Erythroblast (primary cell): ENCODE measurements around the gene SSR2.

ENCODE experiments used
- GATA1 ChIP-seq: IDR thresholded peaks from 2 replicates; pipeline ENCODE4 v1.6.1; 2011; ENCODE audit warnings: low read depth, mild to moderate bottlenecking, control low read depth, low read length, moderate library complexity
- POLR2A ChIP-seq: IDR thresholded peaks from 2 replicates; pipeline ENCODE4 v1.6.1; 2011; ENCODE audit warnings: mild to moderate bottlenecking, low read length

DNA sequence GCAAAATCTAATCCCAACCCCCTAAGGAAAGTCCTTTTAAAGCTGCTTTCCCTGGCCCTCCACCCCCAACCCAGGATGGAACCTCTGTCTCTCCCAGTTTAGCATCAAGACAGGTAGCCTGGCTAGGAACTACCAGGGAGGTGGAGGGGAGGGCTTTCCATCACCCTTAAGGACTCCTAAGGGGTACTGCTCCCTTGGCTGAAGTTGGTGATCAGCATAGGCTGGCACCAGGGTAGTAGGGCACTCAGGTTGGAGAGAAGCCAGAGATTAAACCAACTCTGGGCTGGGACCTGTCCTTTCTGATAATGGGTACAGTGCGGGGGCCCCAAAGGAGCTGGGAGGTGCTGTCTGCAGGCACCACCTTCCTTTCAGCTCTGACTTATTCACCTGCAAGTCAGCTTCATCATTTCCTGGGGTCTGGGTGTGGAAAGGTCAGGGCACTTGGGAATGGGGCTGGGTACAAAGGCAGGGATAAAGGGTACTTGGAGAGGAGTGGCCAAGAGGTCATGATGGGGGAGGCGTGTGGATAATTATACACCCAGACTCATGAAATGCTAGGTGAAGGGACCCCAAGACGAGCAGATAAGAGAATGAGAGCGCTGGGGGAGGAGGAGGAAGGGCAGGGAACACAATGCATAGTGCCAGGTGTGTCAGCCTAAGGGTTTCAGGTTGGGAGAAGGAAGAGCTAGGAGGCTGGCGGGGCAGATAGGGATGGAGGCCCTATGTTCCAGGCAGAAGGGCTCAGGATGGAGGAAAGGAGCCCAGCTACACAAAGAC, 43.6 kb downstream of the SSR2 start:
- peak; percentile 80 for TF ChIP-seq POLR2A
- TF ChIP-seq GATA1: no peak
